Measurements from ENCODE around the gene MRGPRE. TPM values are rescaled to one million over a fixed set of nuclear protein-coding genes. Genes with fewer than 3 reads are reported as not detected.

Gene MRGPRE
- total and polyA plus RNA-seq, 9 donors: not detected

GRCh38 chr11:3231550-3231850 is 717 bp downstream of the MRGPRE start:
- no peaks in the 10 kb centered on the region for H3K4me1 ChIP-seq (ENCODE audit: insufficient read depth)
- H3K4me3 ChIP-seq: no peak overlapping the region
- no peak for DNase-seq
- H3K27me3 ChIP-seq: no peaks in the 10 kb centered on the region
- TF ChIP-seq EP300 (IDR thresholded peaks at IDR 0.05) (no peak), CTCF (IDR thresholded peaks at IDR 0.05) (no peak), POLR2A (IDR thresholded peaks at IDR 0.05) (no peak)
- no peaks in the 10 kb centered on the region for H3K36me3 ChIP-seq
- WGBS, 3 donors: 39 to 52% (median 40%) methylated on average over 6 of the region's 6 CpGs
- intact Hi-C loops (cut with DNase I): no loop called here
- no peaks in the 10 kb centered on the region for H3K9me3 ChIP-seq
- no peak overlapping the region for H3K27ac ChIP-seq

GRCh38 chr11:3230636-3231549 is 1.3 kb downstream of the MRGPRE start:
- Histone ChIP-seq H3K4me3 (no peak overlapping the region), H3K4me1 (ENCODE audit: insufficient read depth) (no peaks in the 10 kb centered on the region), H3K27ac (no peak overlapping the region), H3K27me3 (no peaks in the 10 kb centered on the region), H3K36me3 (no peaks in the 10 kb centered on the region), H3K9me3 (no peaks in the 10 kb centered on the region)
- intact Hi-C loops (cut with DNase I): no loop called here
- TF ChIP-seq POLR2A (IDR thresholded peaks at IDR 0.05) (no peak), EP300 (IDR thresholded peaks at IDR 0.05) (no peak), CTCF (IDR thresholded peaks at IDR 0.05) (no peak)
- 62 to 75% (median 64%) methylated on average over 12 of the region's 12 CpGs for WGBS, 3 donors
- no peak for DNase-seq

GRCh38 chr11:3229673-3230630 is 2.3 kb downstream of the MRGPRE start:
- DNase-seq: no peak
- Histone ChIP-seq H3K9me3 (no peaks in the 10 kb centered on the region), H3K27ac (no peak overlapping the region), H3K4me3 (no peak overlapping the region), H3K36me3 (no peaks in the 10 kb centered on the region), H3K4me1 (ENCODE audit: insufficient read depth) (no peaks in the 10 kb centered on the region), H3K27me3 (no peaks in the 10 kb centered on the region)
- intact Hi-C loops (cut with DNase I): no loop called here
- no peak for TF ChIP-seq EP300 (IDR thresholded peaks at IDR 0.05)
- no peak for TF ChIP-seq POLR2A (IDR thresholded peaks at IDR 0.05)
- no peak for TF ChIP-seq CTCF (IDR thresholded peaks at IDR 0.05)
- 81 to 86% (median 83%) methylated on average over 21 of the region's 21 CpGs for WGBS, 3 donors

GRCh38 chr11:3228445-3228829 is 3.8 kb downstream of the MRGPRE start:
- no peak for DNase-seq
- Histone ChIP-seq H3K4me3 (no peak overlapping the region), H3K36me3 (no peaks in the 10 kb centered on the region), H3K4me1 (ENCODE audit: insufficient read depth) (no peaks in the 10 kb centered on the region), H3K9me3 (no peaks in the 10 kb centered on the region), H3K27ac (no peak overlapping the region), H3K27me3 (no peaks in the 10 kb centered on the region)
- no peak for TF ChIP-seq CTCF (IDR thresholded peaks at IDR 0.05)
- TF ChIP-seq POLR2A (IDR thresholded peaks at IDR 0.05): no peak
- TF ChIP-seq EP300 (IDR thresholded peaks at IDR 0.05): no peak
- WGBS, 3 donors: 82 to 88% (median 84%) methylated on average over 16 to 23 of the region's 23 CpGs
- intact Hi-C loops (cut with DNase I): no loop called here
